ENCODE results near the gene AKAP13. TPM values are rescaled to one million over a fixed set of nuclear protein-coding genes. Genes with fewer than 3 reads are reported as not detected.

AKAP13 gene
- total RNA-seq, 1 donor from 2014 or later, result 41.1 TPM

GRCh38 chr15:85568261-85568808, 187.9 kb downstream of the AKAP13 start:
- Histone ChIP-seq H3K27me3 (ENCODE audit: control insufficient read depth, insufficient read depth, low read length) (no peaks in the 10 kb centered on the region), H3K4me3 (ENCODE audit: low read depth, low read length) (no peak overlapping the region), H3K36me3 (ENCODE audit: control insufficient read depth, insufficient read depth, low read length) (no peaks in the 10 kb centered on the region)
- DNase-seq (ENCODE audit: low read depth), result no peak
- FAIRE-seq, result no peak
- TF ChIP-seq CTCF (IDR thresholded peaks at IDR 0.05; ENCODE audit: insufficient read depth, low read length, severe bottlenecking), result no peak

DNA sequence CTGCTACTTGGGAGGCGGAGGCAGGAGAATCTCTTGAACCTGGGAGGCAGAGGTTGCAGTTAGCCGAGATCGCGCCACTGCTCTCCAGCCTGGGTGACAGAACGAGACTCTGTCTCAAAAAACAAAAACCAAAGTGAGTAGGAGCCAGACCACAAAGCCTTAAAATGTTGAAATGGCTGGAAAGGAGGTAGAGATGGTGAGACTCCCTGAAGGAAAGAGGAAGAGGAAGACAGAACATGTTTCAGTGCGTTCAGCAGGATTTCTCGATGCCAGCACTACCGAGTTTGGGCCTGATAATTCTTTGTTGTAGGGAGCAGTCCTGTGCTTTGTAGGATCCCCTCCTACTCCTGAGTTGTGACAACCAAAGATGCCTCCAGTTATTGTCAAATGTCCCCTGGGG, 189.9 kb downstream of the AKAP13 start:
- H3K27me3 ChIP-seq (ENCODE audit: control insufficient read depth, insufficient read depth, low read length), result no peaks in the 10 kb centered on the region
- no peak for TF ChIP-seq CTCF (IDR thresholded peaks at IDR 0.05; ENCODE audit: insufficient read depth, low read length, severe bottlenecking)
- DNase-seq (ENCODE audit: low read depth) (no peak), FAIRE-seq (no peak)
- H3K4me3 ChIP-seq (ENCODE audit: low read depth, low read length), result no peak overlapping the region
- peaks cover 2% of the 10 kb centered on the region for H3K36me3 ChIP-seq (ENCODE audit: control insufficient read depth, insufficient read depth, low read length)

DNA sequence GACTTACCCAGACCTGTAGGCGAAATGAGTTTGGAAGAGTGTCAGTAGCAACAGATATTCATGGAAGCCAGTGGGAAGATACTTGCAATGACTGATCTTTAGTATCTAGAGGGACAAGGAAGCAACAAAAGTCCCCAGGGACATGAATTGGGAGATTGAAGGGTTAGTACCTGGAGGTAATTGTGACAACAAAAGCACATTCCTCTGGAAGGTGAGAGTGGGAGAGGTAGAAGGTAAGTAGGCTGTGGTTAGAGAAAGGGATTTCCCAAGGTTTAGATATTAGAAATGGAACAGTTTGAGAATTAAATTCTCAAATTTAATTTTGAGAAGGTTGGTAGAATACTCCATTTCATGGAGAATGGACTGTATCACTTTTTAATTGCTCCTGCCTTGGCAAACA, 191.4 kb downstream of the AKAP13 start:
- no peak for FAIRE-seq
- no peak for TF ChIP-seq CTCF (IDR thresholded peaks at IDR 0.05; ENCODE audit: insufficient read depth, low read length, severe bottlenecking)

GRCh38 chr15:85576392-85576791, 196.0 kb downstream of the AKAP13 start:
- no peak for DNase-seq (ENCODE audit: low read depth)
- no peaks in the 10 kb centered on the region for H3K27me3 ChIP-seq (ENCODE audit: control insufficient read depth, insufficient read depth, low read length)
- H3K4me3 ChIP-seq (ENCODE audit: low read depth, low read length), result no peak overlapping the region
- no peak for TF ChIP-seq CTCF (IDR thresholded peaks at IDR 0.05; ENCODE audit: insufficient read depth, low read length, severe bottlenecking)
- FAIRE-seq, result no peak
- peaks cover 9% of the 10 kb centered on the region for H3K36me3 ChIP-seq (ENCODE audit: control insufficient read depth, insufficient read depth, low read length)

More for the DNA sequence above, 191.4 kb downstream of the AKAP13 start:
- DNase-seq (ENCODE audit: low read depth), result no peak
- Histone ChIP-seq H3K36me3 (ENCODE audit: control insufficient read depth, insufficient read depth, low read length) (peaks cover 2% of the 10 kb centered on the region), H3K27me3 (ENCODE audit: control insufficient read depth, insufficient read depth, low read length) (no peaks in the 10 kb centered on the region), H3K4me3 (ENCODE audit: low read depth, low read length) (no peak overlapping the region)

- Histone ChIP-seq H3K27me3 (ENCODE audit: control insufficient read depth, insufficient read depth, low read length) (no peaks in the 10 kb centered on the region), H3K36me3 (ENCODE audit: control insufficient read depth, insufficient read depth, low read length) (peaks cover 12% of the 10 kb centered on the region), H3K4me3 (ENCODE audit: low read depth, low read length) (no peak overlapping the region)
- FAIRE-seq (no peak), DNase-seq (ENCODE audit: low read depth) (no peak)
- no peak for TF ChIP-seq CTCF (IDR thresholded peaks at IDR 0.05; ENCODE audit: insufficient read depth, low read length, severe bottlenecking)
These were observed 198.7 kb downstream of the AKAP13 start for GRCh38 chr15:85578941-85579701.
